Neural crest cell (in vitro differentiated cells): ENCODE results near the gene PRR9. TPM values are rescaled to one million over a fixed set of nuclear protein-coding genes. Genes with fewer than 3 reads are reported as not detected.

Experiments used
- DNase-seq: peaks from one replicate; pipeline ENCODE4 v3.0.0; 2021; ENCODE audit warnings: low read depth, mixed read lengths, low spot score
- H3K27ac Mint-ChIP-seq: one replicate; pipeline ENCODE4 v1.8.0; 2021; ENCODE audit warnings: mild to moderate bottlenecking, mixed read lengths; ENCODE audit not compliant: unreplicated experiment
- H3K27me3 Mint-ChIP-seq: 2 replicates; pipeline ENCODE4 v1.8.0; 2021; ENCODE audit warnings: low read depth, mild to moderate bottlenecking, mixed read lengths
- H3K36me3 Mint-ChIP-seq: 2 replicates; pipeline ENCODE4 v1.8.0; 2021; ENCODE audit warnings: low read depth, mild to moderate bottlenecking, mixed read lengths
- H3K4me1 Mint-ChIP-seq: 2 replicates; pipeline ENCODE4 v1.8.0; 2021; ENCODE audit warnings: mixed read lengths
- H3K4me3 Mint-ChIP-seq: one replicate; pipeline ENCODE4 v1.8.0; 2021; ENCODE audit warnings: mild to moderate bottlenecking, mixed read lengths
- H3K9me3 Mint-ChIP-seq: 2 replicates; pipeline ENCODE4 v1.8.0; 2021; ENCODE audit warnings: mixed read lengths
- CTCF ChIP-seq: fragments of 200-600 bp; sonication (generic); conservative IDR thresholded peaks from 2 replicates; pipeline ENCODE4 v1.5.0; 2021; ENCODE audit warnings: antibody characterized with exemption, mild to moderate bottlenecking
- total RNA-seq: library from RNA; stranded (reverse); gene quantifications from 2 replicates; pipeline ENCODE4 v1.2.1, GENCODE V29; 2021

PRR9 gene
- total RNA-seq, 1 donor from 2014 or later: not detected

DNA sequence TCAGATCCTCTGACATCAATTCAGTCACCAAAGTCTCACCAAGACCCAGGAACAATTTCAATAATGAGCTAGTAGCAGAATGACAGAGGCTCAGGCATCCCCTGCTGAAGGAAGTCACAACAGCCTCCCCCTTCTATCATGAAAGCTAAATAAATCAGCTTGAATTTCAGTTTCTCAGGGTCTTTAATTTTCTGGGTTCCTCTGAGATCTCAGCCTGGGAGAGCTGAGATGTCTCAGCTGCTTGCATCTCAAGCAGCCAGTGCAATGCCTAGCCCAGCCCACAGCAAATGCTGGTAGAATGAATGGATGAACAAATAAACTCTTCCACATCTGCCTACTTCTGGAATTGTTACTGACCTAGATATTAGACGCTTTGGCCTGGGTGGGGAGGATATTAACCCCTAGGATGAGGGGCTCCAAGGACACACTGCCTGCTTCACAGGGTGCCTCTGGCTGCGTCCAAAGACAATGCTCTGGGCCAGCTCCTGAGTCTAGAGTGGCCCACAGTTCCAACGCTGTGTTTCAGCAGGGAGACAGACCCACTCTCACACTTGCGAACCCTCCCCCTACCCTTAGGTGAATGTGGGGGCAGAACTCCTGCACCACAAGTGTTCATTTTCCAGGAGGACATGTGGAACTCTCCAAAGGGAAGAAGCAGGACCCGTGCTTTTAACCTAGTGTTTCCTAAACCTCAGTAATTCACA, 30.9 kb downstream of the PRR9 start:
- Mint-ChIP-seq H3K27me3 (peaks cover 50% of the 10 kb centered on the region), H3K9me3 (peaks cover 5% of the 10 kb centered on the region)
- DNase-seq: no peak

GRCh38 chr1:153250166-153250565, 32.8 kb downstream of the PRR9 start:
- Mint-ChIP-seq H3K27me3 (peaks cover 58% of the 10 kb centered on the region), H3K4me1 (no peaks in the 10 kb centered on the region), H3K36me3 (no peaks in the 10 kb centered on the region), H3K27ac (no peak overlapping the region), H3K9me3 (no peaks in the 10 kb centered on the region), H3K4me3 (no peak overlapping the region)
- no peak for TF ChIP-seq CTCF
- no peak for DNase-seq

More for the DNA sequence above, 30.9 kb downstream of the PRR9 start:
- H3K4me3 Mint-ChIP-seq: no peak overlapping the region
- no peaks in the 10 kb centered on the region for H3K4me1 Mint-ChIP-seq
- H3K27ac Mint-ChIP-seq: no peak overlapping the region
- no peaks in the 10 kb centered on the region for H3K36me3 Mint-ChIP-seq
- TF ChIP-seq CTCF: no peak

- H3K27ac Mint-ChIP-seq: no peak overlapping the region
- no peak overlapping the region for H3K4me3 Mint-ChIP-seq
- no peaks in the 10 kb centered on the region for H3K9me3 Mint-ChIP-seq
- DNase-seq: no peak
- H3K4me1 Mint-ChIP-seq: no peaks in the 10 kb centered on the region
- no peaks in the 10 kb centered on the region for H3K36me3 Mint-ChIP-seq
- peaks cover 63% of the 10 kb centered on the region for H3K27me3 Mint-ChIP-seq
- TF ChIP-seq CTCF: no peak
Observed at GRCh38 chr1:153251087-153251486, 33.7 kb downstream of the PRR9 start.

DNA sequence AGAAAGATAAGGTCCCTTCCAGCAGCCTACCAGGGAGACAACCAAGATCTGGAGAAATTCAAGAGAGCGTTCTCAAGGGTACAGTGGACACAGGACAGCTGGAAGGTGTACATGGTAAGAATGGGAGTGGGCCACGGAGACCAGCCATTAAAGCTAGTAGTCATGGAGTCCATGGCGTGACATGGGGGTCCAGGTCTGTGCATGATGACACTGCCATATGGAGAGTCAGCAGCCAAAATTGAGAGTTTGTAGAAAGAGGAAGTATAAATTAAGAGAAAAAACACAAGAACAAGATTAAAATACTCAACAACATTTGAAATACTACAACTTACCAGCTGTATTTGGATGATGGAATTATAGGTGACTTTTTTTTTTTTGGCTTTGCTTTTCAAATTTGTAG, 34.2 kb downstream of the PRR9 start:
- no peak overlapping the region for H3K4me3 Mint-ChIP-seq
- no peak for DNase-seq
- H3K27me3 Mint-ChIP-seq: peaks cover 61% of the 10 kb centered on the region
- no peaks in the 10 kb centered on the region for H3K4me1 Mint-ChIP-seq
- no peaks in the 10 kb centered on the region for H3K36me3 Mint-ChIP-seq
- H3K27ac Mint-ChIP-seq: no peak overlapping the region
- no peaks in the 10 kb centered on the region for H3K9me3 Mint-ChIP-seq
- no peak for TF ChIP-seq CTCF

- no peaks in the 10 kb centered on the region for H3K36me3 Mint-ChIP-seq
- TF ChIP-seq CTCF: no peak
- no peaks in the 10 kb centered on the region for H3K4me1 Mint-ChIP-seq
- no peak overlapping the region for H3K4me3 Mint-ChIP-seq
- no peaks in the 10 kb centered on the region for H3K9me3 Mint-ChIP-seq
- peaks cover 61% of the 10 kb centered on the region for H3K27me3 Mint-ChIP-seq
- no peak for DNase-seq
- H3K27ac Mint-ChIP-seq: no peak overlapping the region
Observed at GRCh38 chr1:153251988-153252387, 34.6 kb downstream of the PRR9 start.
